Ectodermal cell (in vitro differentiated cells): ENCODE data around the gene EIF6.

ENCODE experiments used
- H3K27ac ChIP-seq: 2 replicates; pipeline ENCODE4 v1.7.0; 2013; ENCODE audit warnings: mild to moderate bottlenecking, low read depth, low read length; ENCODE audit not compliant: insufficient read depth, poor library complexity, severe bottlenecking
- H3K27me3 ChIP-seq: 2 replicates; pipeline ENCODE4 v1.7.0; 2013; ENCODE audit warnings: mild to moderate bottlenecking, low read length; ENCODE audit not compliant: insufficient read depth, control insufficient read depth, poor library complexity, severe bottlenecking
- H3K36me3 ChIP-seq: one replicate; pipeline ENCODE4 v1.7.0; 2013; ENCODE audit warnings: low read length; ENCODE audit not compliant: control insufficient read depth, insufficient read depth
- H3K4me1 ChIP-seq: one replicate; pipeline ENCODE4 v1.7.0; 2013; ENCODE audit warnings: low read length; ENCODE audit not compliant: control insufficient read depth, insufficient read depth
- H3K4me3 ChIP-seq: 2 replicates; pipeline ENCODE4 v1.7.0; 2013; ENCODE audit warnings: low read depth, low read length, control low read depth; ENCODE audit not compliant: insufficient read depth
- H3K9me3 ChIP-seq: 2 replicates; pipeline ENCODE4 v1.7.0; 2013; ENCODE audit warnings: mild to moderate bottlenecking, low read length, moderate library complexity; ENCODE audit not compliant: control insufficient read depth
- WGBS, 2 experiments: methylation state at CpG; one replicate each; pipeline ENCODE4 v1.1.7; 2013; ENCODE audit warnings: missing lambda C conversion rate in 2 of 2; 5-methylcytosine and 5-hydroxymethylcytosine counted together

Gene EIF6

DNA sequence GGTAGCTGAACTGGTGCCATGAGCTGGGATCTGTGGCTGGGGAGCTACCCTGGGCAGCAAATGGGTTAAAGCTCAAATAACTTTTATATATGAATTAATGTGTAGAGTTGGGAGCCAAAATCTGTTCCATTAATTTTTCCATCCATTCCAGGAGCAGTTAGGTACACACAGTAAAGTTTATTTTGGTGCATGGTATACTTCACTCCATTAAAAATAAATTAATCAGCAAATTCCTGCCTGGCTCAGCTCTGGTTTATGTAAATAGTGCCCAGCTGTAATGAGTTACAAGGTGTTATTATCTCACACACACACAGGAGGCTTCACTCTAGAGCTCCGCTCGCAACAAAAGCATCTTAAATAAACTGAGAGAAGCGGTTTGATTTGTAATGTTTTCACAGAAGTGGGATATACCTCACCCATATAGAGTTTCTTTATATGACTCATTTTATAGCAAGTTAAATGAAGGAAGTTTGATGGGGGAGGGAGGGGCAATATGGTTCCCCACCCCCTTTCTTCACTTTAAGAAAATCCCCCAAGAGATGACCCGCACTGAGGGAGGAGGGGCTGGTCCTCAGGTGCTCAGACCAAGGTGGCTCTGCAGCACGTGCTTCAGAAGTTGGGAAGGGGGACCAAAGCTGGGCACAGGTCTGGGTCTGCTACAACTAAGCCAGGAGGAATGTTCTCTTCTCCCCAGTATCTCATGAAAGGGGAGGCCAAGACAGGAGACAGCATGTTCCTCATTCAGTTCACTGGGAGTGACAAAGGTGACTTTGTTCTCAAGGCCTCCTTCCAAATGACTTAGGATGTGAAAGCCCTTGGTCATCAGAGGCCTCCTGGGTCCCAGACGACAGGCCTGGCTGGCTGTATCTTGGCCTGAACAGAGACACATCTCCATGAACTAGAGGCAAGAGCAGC is 18.1 kb upstream of the EIF6 start:
- WGBS, 2 experiments: 88 to 95% methylated on average over 3 of the region's 6 CpGs

DNA sequence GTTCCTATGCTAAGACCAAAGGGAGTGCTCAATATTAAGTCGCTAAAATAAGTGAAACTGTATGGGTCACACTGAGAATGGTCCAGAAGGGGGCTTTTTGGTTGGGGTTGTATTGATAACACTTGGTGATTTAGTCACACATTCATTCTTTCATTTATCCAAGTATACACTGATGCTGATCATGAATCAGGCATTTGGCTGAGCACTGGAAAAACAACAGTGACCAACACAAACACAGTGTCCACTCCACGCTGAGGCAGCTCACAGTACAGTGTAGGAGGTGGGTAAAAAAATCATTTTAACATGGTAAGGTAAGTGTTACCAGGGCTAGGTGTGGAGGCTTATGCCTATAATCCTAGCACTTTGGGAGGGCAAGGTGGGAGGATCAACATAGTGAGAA is 16.9 kb upstream of the EIF6 start:
- WGBS, 2 experiments: 92 to 95% methylated on average over 2 of the region's 2 CpGs
- H3K9me3 ChIP-seq: no peaks in the 10 kb centered on the region
- no peaks in the 10 kb centered on the region for H3K4me1 ChIP-seq
- no peak overlapping the region for H3K27ac ChIP-seq
- no peaks in the 10 kb centered on the region for H3K36me3 ChIP-seq
- no peaks in the 10 kb centered on the region for H3K27me3 ChIP-seq
- no peak overlapping the region for H3K4me3 ChIP-seq

More for the DNA sequence above, 18.1 kb upstream of the EIF6 start:
- H3K36me3 ChIP-seq: no peaks in the 10 kb centered on the region
- H3K27me3 ChIP-seq: no peaks in the 10 kb centered on the region
- no peak overlapping the region for H3K4me3 ChIP-seq
- H3K27ac ChIP-seq: no peak overlapping the region
- no peaks in the 10 kb centered on the region for H3K4me1 ChIP-seq
- no peaks in the 10 kb centered on the region for H3K9me3 ChIP-seq

DNA sequence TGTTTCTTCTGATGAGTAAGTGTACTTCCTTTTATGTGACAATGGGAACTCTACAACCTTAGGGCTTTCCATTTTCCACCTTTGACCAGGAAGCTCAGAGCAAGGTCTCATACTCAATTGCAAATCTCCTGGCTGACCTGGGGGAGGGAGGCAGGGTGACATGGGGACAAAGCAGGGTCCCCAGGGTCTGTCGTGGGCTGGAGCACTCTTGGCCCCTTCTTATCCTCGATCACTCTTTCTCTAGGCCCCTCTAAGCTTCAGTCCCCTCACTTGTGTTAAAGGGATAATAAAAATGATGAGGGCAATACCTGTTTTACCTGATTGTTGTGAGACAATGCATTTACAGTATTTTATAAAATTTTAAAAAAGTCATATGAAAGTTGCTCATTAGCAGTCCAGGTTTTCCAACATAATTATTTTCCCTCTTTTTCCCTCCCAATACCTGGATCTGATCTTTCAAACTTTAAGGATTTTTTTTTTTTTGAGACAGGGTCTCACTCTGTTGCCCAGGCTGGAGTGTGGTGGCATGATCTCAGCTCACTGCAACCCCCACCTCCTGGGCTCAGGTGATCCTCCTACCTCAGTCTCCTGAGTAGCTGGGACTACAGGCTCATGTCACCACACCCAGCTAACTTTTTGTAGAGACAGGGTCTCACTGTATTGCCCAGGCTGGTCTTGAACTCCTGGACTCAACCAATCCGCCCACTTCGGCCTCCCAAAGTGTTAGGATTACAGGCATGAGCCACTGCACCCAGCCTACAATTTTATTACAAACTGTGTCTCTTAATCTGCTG is 16.1 kb upstream of the EIF6 start:
- Histone ChIP-seq H3K4me1 (no peaks in the 10 kb centered on the region), H3K36me3 (no peaks in the 10 kb centered on the region), H3K9me3 (no peaks in the 10 kb centered on the region), H3K27me3 (no peaks in the 10 kb centered on the region), H3K27ac (no peak overlapping the region), H3K4me3 (no peak overlapping the region)
- WGBS, 2 experiments: 85 to 93% methylated on average over 4 of the region's 4 CpGs

DNA sequence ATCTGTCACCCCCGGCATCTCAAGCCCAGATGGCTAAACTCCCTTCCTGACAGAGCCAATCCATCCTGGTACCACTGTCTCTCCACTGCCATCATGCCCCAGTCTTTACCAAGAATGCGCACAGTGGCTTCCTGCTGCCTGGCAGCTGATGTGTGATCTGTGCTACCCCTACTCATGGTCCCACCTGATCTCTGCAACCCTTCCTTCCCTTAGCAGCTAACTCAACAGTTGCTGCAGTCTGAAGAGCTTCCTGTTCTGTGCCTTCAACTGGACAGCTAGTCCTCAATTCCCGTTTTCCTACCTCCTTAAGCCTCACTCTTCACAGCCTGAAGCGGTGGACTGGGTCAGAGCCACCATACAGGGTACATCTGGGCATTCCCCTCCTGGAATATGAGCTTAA is 15.2 kb upstream of the EIF6 start:
- H3K4me1 ChIP-seq: no peaks in the 10 kb centered on the region

DNA sequence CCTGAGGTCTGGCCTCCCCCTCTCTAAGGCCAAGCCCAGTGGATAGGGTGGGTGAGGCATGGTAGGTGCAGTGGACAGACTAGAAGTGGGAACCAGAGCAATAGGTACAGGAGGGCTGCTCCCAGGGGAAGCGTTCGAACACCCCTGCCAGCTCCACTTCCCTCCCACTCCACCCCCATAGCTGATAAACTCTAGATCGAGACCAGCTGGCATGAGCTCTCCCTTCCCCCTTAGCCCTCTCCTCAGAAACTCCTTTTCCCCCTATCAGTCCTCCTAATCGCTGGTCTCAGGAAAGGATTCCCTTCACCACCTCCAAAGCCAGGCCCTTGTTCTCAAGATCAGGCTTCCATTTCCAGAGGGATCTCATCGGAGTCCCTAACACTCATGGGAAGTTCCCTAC is 13.7 kb upstream of the EIF6 start:
- no peaks in the 10 kb centered on the region for H3K36me3 ChIP-seq
- H3K9me3 ChIP-seq: no peaks in the 10 kb centered on the region
- WGBS, 2 experiments: 90 to 92% methylated on average over 5 of the region's 5 CpGs
- H3K4me1 ChIP-seq: no peaks in the 10 kb centered on the region
- H3K27me3 ChIP-seq: peaks cover 3% of the 10 kb centered on the region
- no peak overlapping the region for H3K27ac ChIP-seq
- no peak overlapping the region for H3K4me3 ChIP-seq

More for the DNA sequence above, 15.2 kb upstream of the EIF6 start:
- no peaks in the 10 kb centered on the region for H3K36me3 ChIP-seq
- H3K27ac ChIP-seq: no peak overlapping the region
- H3K9me3 ChIP-seq: no peaks in the 10 kb centered on the region
- H3K4me3 ChIP-seq: no peak overlapping the region
- WGBS, 2 experiments: 91 to 94% methylated on average over 4 of the region's 4 CpGs
- H3K27me3 ChIP-seq: no peaks in the 10 kb centered on the region

DNA sequence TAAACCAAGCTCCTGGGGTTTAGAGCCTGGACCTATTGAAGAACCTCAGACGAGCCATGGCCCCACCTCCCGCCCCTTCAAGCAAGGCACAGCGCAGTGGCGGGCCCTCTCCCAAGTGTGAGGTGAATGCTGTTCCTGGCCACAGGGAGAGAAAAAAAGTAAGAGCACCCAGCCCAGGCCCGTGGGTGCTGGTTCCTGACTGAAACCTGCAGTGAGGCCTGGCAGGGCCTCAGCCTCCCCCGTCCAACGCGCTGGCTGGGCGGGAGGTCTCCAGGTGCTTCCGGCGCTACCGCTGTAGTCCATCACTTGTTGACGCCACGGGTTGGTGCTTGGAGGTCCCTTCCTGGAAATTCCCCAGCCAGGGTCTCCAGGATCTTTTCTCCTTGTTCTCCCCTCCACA is 13.2 kb upstream of the EIF6 start:
- no peak overlapping the region for H3K27ac ChIP-seq
- H3K27me3 ChIP-seq: peaks cover 3% of the 10 kb centered on the region
- 94 to 96% methylated on average over 14 of the region's 14 CpGs for WGBS, 2 experiments
- no peaks in the 10 kb centered on the region for H3K9me3 ChIP-seq
- no peak overlapping the region for H3K4me3 ChIP-seq
- H3K4me1 ChIP-seq: no peaks in the 10 kb centered on the region
- no peaks in the 10 kb centered on the region for H3K36me3 ChIP-seq

DNA sequence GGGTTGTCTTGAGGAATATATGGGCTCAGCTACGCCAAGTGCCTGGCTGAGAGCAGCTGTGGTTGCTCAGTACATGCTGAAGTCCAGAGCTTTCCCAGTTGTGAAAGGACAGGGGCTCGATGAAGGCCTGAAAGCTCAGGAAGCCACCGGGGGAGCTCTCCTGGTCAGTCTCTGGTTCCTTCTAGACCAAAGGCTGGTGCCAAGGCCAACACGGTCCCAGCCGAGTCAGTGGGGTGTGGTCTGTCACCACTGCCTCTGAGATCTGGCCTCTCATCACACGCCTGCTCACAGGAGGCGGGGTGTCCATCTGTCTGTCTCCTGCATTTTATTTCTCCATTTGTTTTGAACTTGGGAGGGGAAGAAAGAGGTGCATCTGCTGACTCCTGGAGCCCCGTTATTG is 12.6 kb upstream of the EIF6 start:
- Histone ChIP-seq H3K4me3 (no peak overlapping the region), H3K27ac (no peak overlapping the region), H3K27me3 (peaks cover 3% of the 10 kb centered on the region), H3K4me1 (no peaks in the 10 kb centered on the region), H3K36me3 (no peaks in the 10 kb centered on the region), H3K9me3 (no peaks in the 10 kb centered on the region)
- WGBS, 2 experiments: 82 to 85% methylated on average over 8 of the region's 8 CpGs

DNA sequence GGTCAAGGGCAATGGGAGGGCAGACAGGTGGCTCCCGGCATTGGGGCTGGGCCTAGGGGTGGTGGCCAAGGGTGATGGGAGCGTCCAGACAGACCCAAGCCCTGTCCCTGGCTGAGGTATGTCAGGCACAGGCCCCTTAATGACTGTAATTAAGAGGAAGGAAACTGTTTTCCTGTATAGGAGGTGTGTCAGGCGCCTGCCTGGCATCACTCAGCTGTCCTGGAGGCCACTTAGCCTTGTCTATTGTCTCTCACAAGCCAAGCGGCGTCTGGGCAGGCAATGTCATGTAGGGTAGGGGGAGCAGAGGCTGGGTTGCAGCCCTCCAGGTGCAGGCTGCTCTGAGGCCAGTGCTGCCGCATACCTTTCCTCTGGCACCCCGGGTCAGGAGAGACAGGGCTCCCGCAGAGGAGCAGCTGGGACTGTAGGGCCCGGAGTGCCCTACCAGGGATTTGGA is 11.6 kb upstream of the EIF6 start:
- Histone ChIP-seq H3K4me1 (no peaks in the 10 kb centered on the region), H3K27me3 (peaks cover 3% of the 10 kb centered on the region), H3K36me3 (no peaks in the 10 kb centered on the region), H3K9me3 (no peaks in the 10 kb centered on the region), H3K27ac (no peak overlapping the region), H3K4me3 (no peak overlapping the region)
- WGBS, 2 experiments: 82 to 88% methylated on average over 9 of the region's 9 CpGs

DNA sequence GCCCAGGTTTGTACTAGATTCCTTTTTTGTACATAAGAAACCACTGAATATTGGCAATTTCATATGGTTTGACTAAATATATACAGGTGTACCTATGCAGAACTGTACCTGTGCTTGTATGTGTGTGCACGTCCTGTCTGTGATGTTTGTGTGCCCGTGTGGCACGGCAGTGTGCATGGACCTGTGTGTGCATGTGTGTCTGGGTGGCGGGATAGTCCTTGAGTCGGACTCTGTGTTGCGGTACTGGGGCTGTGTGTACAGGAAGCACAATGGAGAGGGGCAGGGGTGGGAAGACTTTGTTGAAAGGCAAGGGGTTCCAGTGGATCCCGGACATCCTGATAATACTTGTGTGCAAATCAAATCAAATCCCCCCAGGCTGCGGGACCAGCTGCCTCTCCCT is 11.1 kb upstream of the EIF6 start:
- Histone ChIP-seq H3K27me3 (peaks cover 3% of the 10 kb centered on the region), H3K27ac (no peak overlapping the region), H3K4me3 (no peak overlapping the region), H3K4me1 (no peaks in the 10 kb centered on the region), H3K9me3 (no peaks in the 10 kb centered on the region), H3K36me3 (no peaks in the 10 kb centered on the region)
- 93 to 96% methylated on average over 8 of the region's 8 CpGs for WGBS, 2 experiments

DNA sequence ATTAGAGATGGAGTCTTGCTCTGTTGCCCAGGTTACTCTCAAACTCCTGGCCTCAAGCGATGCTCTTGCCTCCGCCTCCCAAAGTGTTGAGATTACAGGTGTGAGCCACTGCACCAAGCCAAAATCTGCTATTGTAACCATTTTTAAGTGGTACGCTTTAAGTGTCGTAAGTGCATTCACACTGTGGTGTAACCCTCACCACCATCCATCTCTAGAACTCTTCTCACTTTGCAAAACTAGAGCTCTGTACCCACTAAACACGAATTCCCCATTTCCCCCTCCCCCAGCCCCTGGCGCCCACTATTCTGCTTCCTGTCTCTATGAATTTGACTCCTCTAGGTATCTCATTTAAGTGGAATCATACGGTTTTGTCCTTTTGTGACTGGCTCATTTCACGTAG is 10.5 kb upstream of the EIF6 start:
- no peaks in the 10 kb centered on the region for H3K9me3 ChIP-seq
- H3K27me3 ChIP-seq: peaks cover 3% of the 10 kb centered on the region
- H3K36me3 ChIP-seq: no peaks in the 10 kb centered on the region
- no peak overlapping the region for H3K27ac ChIP-seq
- H3K4me3 ChIP-seq: no peak overlapping the region
- H3K4me1 ChIP-seq: no peaks in the 10 kb centered on the region
- WGBS, 2 experiments: 89 to 90% methylated on average over 8 of the region's 8 CpGs
